Type B pancreatic cell (in vitro differentiated cells): Measurements from ENCODE around the gene MANF. TPM values are rescaled to one million over a fixed set of nuclear protein-coding genes. Genes with fewer than 3 reads are reported as not detected.

ENCODE experiments used
- DNase-seq: peaks from one replicate; pipeline ENCODE4 v3.0.0; 2021; ENCODE audit warnings: mixed read lengths; ENCODE audit not compliant: unreplicated experiment; ENCODE audit errors: extremely low spot score
- H3K27ac Mint-ChIP-seq: 2 replicates; pipeline ENCODE4 v1.8.0; 2021; ENCODE audit warnings: mild to moderate bottlenecking, mixed read lengths
- H3K27me3 Mint-ChIP-seq: 2 replicates; pipeline ENCODE4 v1.8.0; 2021; ENCODE audit warnings: mixed read lengths
- H3K36me3 Mint-ChIP-seq: 2 replicates; pipeline ENCODE4 v1.8.0; 2021; ENCODE audit warnings: mixed read lengths
- H3K4me1 Mint-ChIP-seq: one replicate; pipeline ENCODE4 v1.8.0; 2021; ENCODE audit warnings: mixed read lengths; ENCODE audit not compliant: unreplicated experiment
- H3K4me3 Mint-ChIP-seq: 2 replicates; pipeline ENCODE4 v1.8.0; 2021; ENCODE audit warnings: mild to moderate bottlenecking, mixed read lengths
- H3K9me3 Mint-ChIP-seq: 2 replicates; pipeline ENCODE4 v1.8.0; 2021; ENCODE audit warnings: mixed read lengths
- CTCF ChIP-seq: fragments of 200-600 bp; sonication (generic); conservative IDR thresholded peaks from 2 replicates; pipeline ENCODE4 v1.5.0; 2021; ENCODE audit warnings: antibody characterized with exemption, mild to moderate bottlenecking
- total RNA-seq: library from RNA; stranded (reverse); gene quantifications from 2 replicates; pipeline ENCODE4 v1.2.1, GENCODE V29; 2021; ENCODE audit warnings: low replicate concordance

Gene MANF
- total RNA-seq, 1 donor from 2014 or later, result 139 TPM

GRCh38 chr3:51378726-51379125 lies 6.4 kb upstream of the MANF start:
- no peak for TF ChIP-seq CTCF
- H3K27ac Mint-ChIP-seq, result no peak overlapping the region
- H3K4me1 Mint-ChIP-seq, result peaks cover under 1% of the 10 kb centered on the region
- no peak for DNase-seq
- no peaks in the 10 kb centered on the region for H3K27me3 Mint-ChIP-seq
- no peaks in the 10 kb centered on the region for H3K9me3 Mint-ChIP-seq
- H3K36me3 Mint-ChIP-seq, result no peaks in the 10 kb centered on the region
- no peak overlapping the region for H3K4me3 Mint-ChIP-seq

DNA sequence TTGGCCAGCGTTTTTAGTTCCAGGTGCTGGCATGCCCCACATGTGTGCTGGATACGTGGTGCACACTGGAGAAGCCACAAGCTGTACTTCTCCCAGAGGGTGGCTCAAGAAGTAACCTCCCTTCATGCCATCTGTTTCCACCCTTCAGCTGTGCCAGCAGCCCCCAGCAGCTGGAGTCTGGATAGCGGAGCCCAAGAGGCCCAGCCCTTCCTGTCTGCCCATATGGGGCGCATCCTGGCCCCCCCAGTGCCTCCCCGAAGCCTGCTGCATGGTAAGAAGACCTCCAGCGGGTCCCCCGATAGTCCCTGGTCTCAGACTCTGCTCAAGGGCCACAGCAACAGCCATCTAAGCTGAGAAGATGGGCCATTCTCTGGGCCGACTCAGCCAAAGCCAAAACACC lies 5.8 kb upstream of the MANF start:
- Mint-ChIP-seq H3K4me3 (no peak overlapping the region), H3K27ac (no peak overlapping the region), H3K9me3 (no peaks in the 10 kb centered on the region), H3K27me3 (no peaks in the 10 kb centered on the region), H3K36me3 (no peaks in the 10 kb centered on the region), H3K4me1 (peaks cover 5% of the 10 kb centered on the region)
- DNase-seq, result no peak
- no peak for TF ChIP-seq CTCF

DNA sequence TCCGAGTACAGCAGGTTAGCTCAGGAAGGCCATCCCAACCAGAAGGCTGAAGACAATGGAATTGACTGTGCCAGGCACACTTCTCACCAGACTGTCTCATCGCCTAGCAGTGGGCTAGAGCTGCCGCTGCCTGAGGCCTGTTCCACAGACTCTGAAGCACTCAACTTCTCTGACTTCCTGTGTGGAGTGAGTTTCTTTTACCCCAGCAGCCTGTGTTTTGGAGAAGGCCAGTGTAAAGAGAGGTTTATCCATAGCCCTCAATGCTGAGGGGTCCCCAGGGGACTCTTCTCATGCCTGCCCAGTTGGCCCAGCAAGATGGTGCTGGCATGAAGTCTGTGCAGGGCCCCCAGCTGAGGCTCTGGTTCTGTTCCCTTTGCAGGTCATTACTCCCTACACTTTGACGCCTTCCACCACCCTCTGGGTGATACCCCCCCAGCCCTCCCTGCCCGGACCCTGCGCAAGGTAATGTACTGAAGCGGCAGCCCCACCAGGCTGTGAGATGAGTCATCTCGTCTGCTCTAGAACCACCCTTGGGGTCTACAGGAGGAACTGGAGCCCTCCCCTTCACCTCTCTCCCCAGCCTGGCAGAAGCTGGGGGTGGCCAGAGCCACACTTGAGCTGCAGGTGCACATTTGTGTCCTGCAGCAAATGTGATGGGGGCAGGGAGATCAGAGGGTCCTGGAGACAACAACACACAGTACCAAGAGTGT lies 5.2 kb upstream of the MANF start:
- H3K27ac Mint-ChIP-seq, result no peak overlapping the region
- TF ChIP-seq CTCF, result no peak
- no peak overlapping the region for H3K4me3 Mint-ChIP-seq
- H3K4me1 Mint-ChIP-seq, result peaks cover 5% of the 10 kb centered on the region
- H3K27me3 Mint-ChIP-seq, result no peaks in the 10 kb centered on the region
- no peak for DNase-seq
- H3K36me3 Mint-ChIP-seq, result no peaks in the 10 kb centered on the region
- H3K9me3 Mint-ChIP-seq, result no peaks in the 10 kb centered on the region

DNA sequence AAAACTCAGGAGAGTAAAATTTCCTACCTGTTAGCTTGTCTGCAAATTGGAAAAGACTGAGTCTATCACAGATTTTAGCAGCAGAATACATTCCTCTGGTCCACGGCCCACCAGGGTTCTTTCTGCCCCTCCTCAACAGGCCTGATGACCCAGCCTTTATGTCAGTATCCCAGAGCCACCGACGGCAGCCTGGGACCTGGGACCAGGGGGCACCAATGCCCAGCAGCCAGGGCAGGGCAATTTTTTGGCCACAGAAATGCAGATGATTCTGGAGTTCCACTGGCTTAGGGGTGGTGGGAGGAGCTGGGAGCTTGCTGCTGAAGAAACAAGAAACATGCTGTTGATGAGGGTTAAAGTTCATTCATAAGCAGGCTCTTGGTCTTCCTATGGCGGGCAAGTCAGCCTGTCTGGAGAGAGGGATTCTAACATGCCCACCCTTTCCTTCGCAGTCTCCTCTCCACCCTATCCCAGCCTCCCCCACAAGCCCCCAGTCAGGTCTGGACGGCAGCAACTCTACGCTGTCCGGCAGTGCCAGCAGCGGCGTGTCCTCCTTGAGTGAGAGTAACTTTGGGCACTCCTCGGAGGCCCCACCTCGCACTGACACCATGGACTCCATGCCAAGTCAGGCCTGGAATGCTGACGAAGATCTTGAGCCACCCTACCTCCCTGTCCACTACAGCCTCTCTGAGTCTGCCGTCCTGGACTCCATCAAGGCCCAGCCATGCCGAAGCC lies 4.3 kb upstream of the MANF start:
- Mint-ChIP-seq H3K9me3 (no peaks in the 10 kb centered on the region), H3K4me3 (no peak overlapping the region), H3K4me1 (peaks cover 8% of the 10 kb centered on the region), H3K27ac (no peak overlapping the region), H3K27me3 (no peaks in the 10 kb centered on the region), H3K36me3 (peaks cover 3% of the 10 kb centered on the region)
- no peak for DNase-seq
- no peak for TF ChIP-seq CTCF

DNA sequence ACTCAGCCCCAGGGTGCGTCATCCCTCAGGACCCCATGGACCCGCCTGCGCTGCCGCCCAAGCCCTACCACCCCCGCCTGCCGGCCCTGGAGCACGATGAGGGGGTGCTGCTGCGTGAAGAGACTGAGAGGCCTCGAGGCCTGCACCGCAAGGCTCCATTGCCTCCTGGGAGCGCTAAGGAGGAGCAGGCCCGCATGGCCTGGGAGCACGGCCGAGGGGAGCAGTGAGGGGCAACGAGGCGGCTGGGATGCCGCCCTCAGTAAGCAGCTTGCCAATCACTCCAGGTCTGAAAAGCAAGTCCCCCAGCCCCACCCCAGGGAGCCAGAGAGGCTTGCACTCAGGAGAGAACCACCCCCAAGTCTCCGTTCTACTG lies 3.8 kb upstream of the MANF start:
- H3K27me3 Mint-ChIP-seq, result no peaks in the 10 kb centered on the region
- no peak for TF ChIP-seq CTCF
- H3K9me3 Mint-ChIP-seq, result no peaks in the 10 kb centered on the region
- H3K4me1 Mint-ChIP-seq, result peaks cover 13% of the 10 kb centered on the region
- no peak overlapping the region for H3K27ac Mint-ChIP-seq
- H3K36me3 Mint-ChIP-seq, result peaks cover 6% of the 10 kb centered on the region
- H3K4me3 Mint-ChIP-seq, result no peak overlapping the region
- no peak for DNase-seq
